ENCODE data around the gene MAP4K2.

Gene MAP4K2

DNA sequence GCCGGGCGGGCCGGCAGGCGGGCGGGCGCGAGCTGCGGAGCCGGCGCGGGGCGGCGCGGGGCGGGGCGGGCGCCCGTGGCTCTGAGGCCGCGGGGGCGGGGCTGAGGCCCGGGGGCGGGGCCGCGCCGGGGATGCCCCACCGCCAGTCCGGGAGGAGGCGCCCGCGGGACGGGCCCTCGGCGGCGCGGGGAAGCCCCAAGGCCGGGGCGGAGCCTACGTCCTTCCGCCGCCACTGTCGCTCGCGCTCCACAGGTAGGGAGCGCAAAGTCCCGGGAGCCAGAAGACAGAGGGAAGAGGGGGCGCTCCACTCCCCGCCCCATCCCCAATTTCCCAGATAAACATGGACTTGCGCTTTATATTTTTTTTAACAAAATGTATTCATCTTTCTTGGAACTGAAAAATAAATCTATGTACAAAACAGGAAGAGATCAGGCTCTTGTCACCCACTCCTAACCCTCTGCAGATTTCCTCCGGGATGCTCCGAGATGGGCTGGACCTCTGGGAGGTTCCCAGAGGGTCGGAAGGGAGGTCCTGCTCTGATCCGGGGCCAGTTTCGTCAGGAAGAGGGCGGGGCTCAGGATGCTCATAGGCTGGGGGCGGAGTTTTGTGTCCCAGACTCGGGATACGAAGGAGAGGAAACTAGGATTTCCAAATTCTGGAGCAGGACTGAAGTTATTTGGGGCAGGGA is at the start of gene MAP4K2:
MAP4K2 (minus strand) TSS at position 57 of the 688 bp plus-strand sequence. CDS start 65 bp downstream, outside the sequence.
- peak within 1 kb of the TSS; percentile 73 for H3K4me3 ChIP-seq (ENCODE audit: low read depth, low read length)
- TF ChIP-seq, protein P1, sequence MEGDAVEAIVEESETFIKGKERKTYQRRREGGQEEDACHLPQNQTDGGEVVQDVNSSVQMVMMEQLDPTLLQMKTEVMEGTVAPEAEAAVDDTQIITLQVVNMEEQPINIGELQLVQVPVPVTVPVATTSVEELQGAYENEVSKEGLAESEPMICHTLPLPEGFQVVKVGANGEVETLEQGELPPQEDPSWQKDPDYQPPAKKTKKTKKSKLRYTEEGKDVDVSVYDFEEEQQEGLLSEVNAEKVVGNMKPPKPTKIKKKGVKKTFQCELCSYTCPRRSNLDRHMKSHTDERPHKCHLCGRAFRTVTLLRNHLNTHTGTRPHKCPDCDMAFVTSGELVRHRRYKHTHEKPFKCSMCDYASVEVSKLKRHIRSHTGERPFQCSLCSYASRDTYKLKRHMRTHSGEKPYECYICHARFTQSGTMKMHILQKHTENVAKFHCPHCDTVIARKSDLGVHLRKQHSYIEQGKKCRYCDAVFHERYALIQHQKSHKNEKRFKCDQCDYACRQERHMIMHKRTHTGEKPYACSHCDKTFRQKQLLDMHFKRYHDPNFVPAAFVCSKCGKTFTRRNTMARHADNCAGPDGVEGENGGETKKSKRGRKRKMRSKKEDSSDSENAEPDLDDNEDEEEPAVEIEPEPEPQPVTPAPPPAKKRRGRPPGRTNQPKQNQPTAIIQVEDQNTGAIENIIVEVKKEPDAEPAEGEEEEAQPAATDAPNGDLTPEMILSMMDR (IDR thresholded peaks at IDR 0.05; ENCODE audit: low read depth, low read length): peak; percentile 17
- peak; percentile 75 for DNase-seq (ENCODE audit: low read depth, low spot score)
- in situ Hi-C loops (cut with HindIII; ENCODE audit: low sequenced_read_pairs): no loop called here

DNA sequence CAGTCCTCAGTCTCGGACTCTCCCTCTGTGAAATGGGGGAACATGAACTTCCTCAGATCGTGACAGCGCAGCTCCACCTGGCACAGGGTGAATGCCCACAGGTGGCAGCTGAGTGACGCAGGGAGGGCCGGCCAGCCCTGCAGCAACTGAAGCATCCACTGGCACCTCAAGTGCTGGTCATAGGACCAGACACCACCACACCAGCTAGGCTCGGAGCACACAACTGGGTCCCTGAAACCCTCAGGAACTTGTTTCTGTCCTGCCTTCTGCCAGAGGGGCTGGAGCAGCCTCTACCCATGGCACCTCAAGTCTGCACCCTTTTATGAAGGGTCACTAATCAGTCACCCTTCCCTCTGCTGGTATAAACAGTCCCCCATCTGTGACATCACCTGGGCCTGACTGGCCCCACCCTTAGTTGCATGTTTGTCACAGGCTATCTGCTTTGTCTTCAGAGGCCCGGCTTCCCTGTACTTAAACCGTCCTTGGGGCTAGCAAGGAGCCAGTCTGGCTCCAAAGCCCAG is 48.9 kb upstream of the MAP4K2 start:
- no peak for DNase-seq (ENCODE audit: low read depth, low spot score)
- no peak overlapping the region for H3K4me3 ChIP-seq (ENCODE audit: low read depth, low read length)
- TF ChIP-seq, protein P1 (IDR thresholded peaks at IDR 0.05; ENCODE audit: low read depth, low read length): no peak
- in situ Hi-C loops (cut with HindIII; ENCODE audit: low sequenced_read_pairs): no loop called here

DNA sequence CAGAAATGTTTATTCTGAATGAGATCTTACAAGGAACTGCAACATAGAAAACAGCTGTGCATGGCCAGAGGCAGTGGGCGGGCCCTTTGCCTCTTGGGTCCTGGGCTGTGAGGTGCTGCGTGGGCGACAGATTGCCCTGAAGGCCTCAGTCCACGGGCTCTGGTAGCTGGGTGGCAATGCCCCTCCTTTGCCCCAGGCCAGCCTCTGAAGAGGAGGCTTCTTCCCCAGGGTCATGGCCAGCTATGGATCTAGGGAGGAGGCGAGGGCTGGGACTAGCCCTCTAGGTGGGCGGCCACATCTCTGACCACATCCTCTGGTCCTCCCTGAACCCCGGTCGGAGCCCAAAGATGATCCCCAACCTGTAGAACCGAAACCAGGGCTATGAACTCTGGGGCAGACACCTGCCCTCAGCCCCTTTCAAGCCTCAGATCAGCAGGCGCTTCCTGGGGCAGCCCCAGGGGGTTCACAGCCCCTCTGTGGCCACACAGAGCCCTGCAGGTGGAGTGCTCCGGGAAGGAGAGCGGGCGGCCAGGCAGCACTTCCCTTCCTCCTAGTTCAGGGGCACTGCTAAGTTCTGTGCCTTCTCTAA is 48.1 kb upstream of the MAP4K2 start:
- in situ Hi-C loops (cut with HindIII; ENCODE audit: low sequenced_read_pairs): no loop called here
- no peak overlapping the region for H3K4me3 ChIP-seq (ENCODE audit: low read depth, low read length)
- no peak for DNase-seq (ENCODE audit: low read depth, low spot score)
- TF ChIP-seq, protein P1 (IDR thresholded peaks at IDR 0.05; ENCODE audit: low read depth, low read length): no peak

DNA sequence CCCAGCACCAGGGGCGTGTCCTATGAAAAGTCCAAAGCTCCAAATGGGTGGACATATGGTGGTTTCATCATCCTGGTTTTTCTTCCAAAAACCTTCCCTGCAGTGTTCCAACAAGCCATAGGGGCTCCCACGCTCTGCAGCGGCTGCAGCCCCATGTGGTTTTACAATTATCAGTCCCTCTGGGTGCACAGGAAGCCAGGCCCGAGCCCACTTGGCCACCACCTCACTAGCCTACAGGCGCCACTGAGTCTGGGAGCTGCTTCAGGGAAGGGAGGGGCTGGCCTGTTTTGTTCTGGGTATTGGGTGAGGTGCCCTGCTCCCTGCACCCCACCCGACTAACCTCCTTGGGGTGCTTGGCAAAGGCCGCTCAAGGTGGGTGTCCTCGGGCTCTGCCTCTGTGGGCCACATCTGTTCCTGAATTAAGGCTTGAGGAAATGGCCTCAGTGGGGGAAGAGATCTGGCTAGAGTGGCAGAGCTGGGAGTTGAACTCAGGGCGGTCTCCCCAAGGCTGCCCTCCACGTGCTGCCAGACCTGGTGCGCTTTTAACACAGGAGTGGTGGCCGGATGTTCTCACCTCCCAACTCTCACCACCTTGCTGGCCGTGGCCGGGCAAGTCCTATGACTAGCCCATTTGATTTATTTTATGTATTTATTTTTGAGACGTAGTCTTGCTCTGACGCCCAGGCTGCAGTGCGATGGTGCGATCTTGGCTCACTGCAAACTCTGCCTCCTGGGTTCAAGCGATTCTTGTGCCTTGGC is 46.8 kb upstream of the MAP4K2 start:
- TF ChIP-seq, protein P1 (IDR thresholded peaks at IDR 0.05; ENCODE audit: low read depth, low read length): peak; percentile 5
- DNase-seq (ENCODE audit: low read depth, low spot score): no peak
- in situ Hi-C loops (cut with HindIII; ENCODE audit: low sequenced_read_pairs): loop anchor here (10.0 kb wide), 1 partner anchor 45 kb away; no protein-coding TSS in a partner anchor
- no peak overlapping the region for H3K4me3 ChIP-seq (ENCODE audit: low read depth, low read length)

DNA sequence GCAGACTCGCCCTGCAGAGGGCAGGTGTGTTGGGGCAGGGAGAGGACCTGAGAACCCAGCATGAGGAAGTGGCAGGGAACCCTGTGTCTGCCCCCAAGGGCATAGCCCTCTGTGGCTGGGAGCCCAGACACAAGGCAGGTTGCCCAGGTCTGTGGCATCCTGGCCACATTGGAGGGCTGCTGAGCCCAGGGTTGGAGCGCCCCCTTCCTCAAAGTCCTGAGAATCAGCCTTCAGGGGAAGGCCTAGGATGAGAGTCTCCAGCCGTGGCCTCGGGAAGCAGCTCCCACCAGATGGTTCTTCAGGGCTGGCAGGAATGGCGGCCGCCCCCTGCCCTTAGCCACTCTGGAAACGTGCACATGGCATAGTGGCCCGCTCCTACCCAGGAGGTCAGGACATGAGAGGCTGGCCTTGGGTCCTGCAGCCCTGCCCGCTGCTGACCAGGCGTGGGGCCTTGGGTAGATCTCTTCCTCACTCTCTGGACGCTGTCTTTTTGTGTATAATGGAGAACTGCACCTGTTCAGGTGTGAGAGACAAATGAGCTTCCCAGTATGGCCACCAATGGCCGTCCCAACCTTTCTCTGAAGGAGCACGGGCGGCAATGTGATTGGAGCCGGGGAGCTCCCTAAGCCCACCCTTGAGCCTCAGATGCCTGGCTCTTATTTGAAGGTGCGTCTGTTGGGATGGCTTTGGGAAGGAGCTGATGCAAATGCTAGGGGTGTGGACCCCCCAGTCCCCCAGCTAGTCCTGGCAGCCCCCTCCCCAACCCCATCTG is 46.0 kb upstream of the MAP4K2 start:
- no peak overlapping the region for H3K4me3 ChIP-seq (ENCODE audit: low read depth, low read length)
- TF ChIP-seq, protein P1 (IDR thresholded peaks at IDR 0.05; ENCODE audit: low read depth, low read length): peak; percentile 27
- DNase-seq (ENCODE audit: low read depth, low spot score): no peak
- in situ Hi-C loops (cut with HindIII; ENCODE audit: low sequenced_read_pairs): loop anchor here (10.0 kb wide), 1 partner anchor 46 kb away; no protein-coding TSS in a partner anchor
